IMR-90 (cell line): ENCODE measurements around the gene ARGLU1. TPM values are rescaled to one million over a fixed set of nuclear protein-coding genes. Genes with fewer than 3 reads are reported as not detected.

Source experiments
- ATAC-seq: fragments of 200-7000 bp; cut with Tn5 transposase; 2 replicates; pipeline ENCODE4 v1.9.1; 2020; ENCODE audit warnings: low read depth, mild to moderate bottlenecking, moderate library complexity
- Bru-seq: library from RNA; stranded (reverse); fragments of 400-500 nt; gene quantifications from one replicate; lab custom pipeline; 2021; lab: Mats Ljungman, UMichigan
- BruChase-seq, 2 experiments: library from RNA; stranded (reverse); fragments of 400-500 nt; gene quantifications; one replicate each; lab custom pipeline; 2021; lab: Mats Ljungman, UMichigan
- BruUV-seq: library from RNA; stranded (reverse); fragments of 400-500 nt; replicated peaks from 2 replicates; lab custom pipeline; 2021; lab: Mats Ljungman, UMichigan
- CTCF ChIA-PET: fragments of 300-600 bp; formaldehyde crosslinking; extraction: SDS; loops from one replicate; lab custom pipeline; 2021; ENCODE audit warnings: antibody characterized with exemption; lab: Yijun Ruan, JAX
- POLR2A ChIA-PET: fragments of 300-600 bp; sonication (Branson Sonifier 250); formaldehyde crosslinking; loops from one replicate; lab custom pipeline; 2022; ENCODE audit warnings: antibody characterized with exemption; ENCODE audit not compliant: unreplicated experiment; lab: Charles Lee
- DNase-seq: peaks from one replicate; pipeline ENCODE4 v3.0.0; 2013
- H2AFZ ChIP-seq: replicated peaks from 2 replicates; pipeline ENCODE3; 2013; ENCODE audit warnings: low read length, mild to moderate bottlenecking; ENCODE audit not compliant: poor library complexity
- H2AK5ac ChIP-seq: 2 replicates; pipeline ENCODE4 v1.6.1; 2013; ENCODE audit warnings: low read depth, low read length, inconsistent platforms
- H2AK9ac ChIP-seq: replicated peaks from 2 replicates; pipeline ENCODE3; 2013; ENCODE audit warnings: mild to moderate bottlenecking, low read depth, low read length, moderate library complexity; ENCODE audit not compliant: poor library complexity
- H2BK120ac ChIP-seq: 2 replicates; pipeline ENCODE4 v1.6.1; 2013; ENCODE audit warnings: low read depth, low read length, inconsistent platforms
- H2BK15ac ChIP-seq: 3 replicates; pipeline ENCODE4 v1.6.1; 2013; ENCODE audit warnings: low read depth, low read length, inconsistent platforms
- H2BK20ac ChIP-seq: 2 replicates; pipeline ENCODE4 v1.6.1; 2013; ENCODE audit warnings: low read depth, mild to moderate bottlenecking, inconsistent platforms, low read length, moderate library complexity
- H2BK5ac ChIP-seq: 2 replicates; pipeline ENCODE4 v1.6.1; 2013; ENCODE audit warnings: mild to moderate bottlenecking, low read depth, low read length, inconsistent platforms; ENCODE audit not compliant: poor library complexity, severe bottlenecking
- H3K14ac ChIP-seq: replicated peaks from 2 replicates; pipeline ENCODE4 v1.6.1; 2013; ENCODE audit warnings: low read depth, low read length, inconsistent platforms
- H3K18ac ChIP-seq: 2 replicates; pipeline ENCODE4 v1.6.1; 2013; ENCODE audit warnings: low read depth, low read length, control low read depth
- H3K23ac ChIP-seq: 2 replicates; pipeline ENCODE4 v1.6.1; 2013; ENCODE audit warnings: low read depth, low read length, inconsistent platforms
- H3K27ac ChIP-seq: 2 replicates; pipeline ENCODE4 v1.5.1; 2013; ENCODE audit warnings: mild to moderate bottlenecking, control low read depth, low read length; ENCODE audit not compliant: insufficient read depth
- H3K27me3 ChIP-seq: 2 replicates; pipeline ENCODE4 v1.6.1; 2013; ENCODE audit warnings: low read length; ENCODE audit not compliant: control insufficient read depth, insufficient read depth
- H3K36me3 ChIP-seq: 2 replicates; pipeline ENCODE4 v1.6.1; 2013; ENCODE audit warnings: low read length, mixed read lengths; ENCODE audit not compliant: control insufficient read depth, insufficient read depth
- H3K4ac ChIP-seq: 2 replicates; pipeline ENCODE4 v1.6.1; 2013; ENCODE audit warnings: low read depth, low read length, inconsistent platforms
- H3K4me1 ChIP-seq: 2 replicates; pipeline ENCODE4 v1.6.1; 2013; ENCODE audit warnings: low read length, mixed read lengths; ENCODE audit not compliant: control insufficient read depth, insufficient read depth
- H3K4me2 ChIP-seq: 2 replicates; pipeline ENCODE4 v1.6.1; 2013; ENCODE audit warnings: low read depth, mild to moderate bottlenecking, control low read depth, low read length, moderate library complexity
- H3K4me3 ChIP-seq: 2 replicates; pipeline ENCODE4 v1.5.1; 2013; ENCODE audit warnings: low read depth, mild to moderate bottlenecking, control low read depth, low read length, moderate library complexity; ENCODE audit not compliant: insufficient read depth
- H3K56ac ChIP-seq: 2 replicates; pipeline ENCODE4 v1.6.1; 2013; ENCODE audit warnings: low read length, inconsistent platforms; ENCODE audit not compliant: insufficient read depth; ENCODE audit errors: extremely low read depth
- H3K79me1 ChIP-seq, 2 experiments: 2 replicates each; pipeline ENCODE4 v1.6.1; 2013; ENCODE audit warnings: low read length in 2 of 2, inconsistent platforms in 1 of 2, low read depth in 1 of 2
- H3K9ac ChIP-seq: 2 replicates; pipeline ENCODE4 v1.6.1; 2013; ENCODE audit warnings: low read depth, low read length, control low read depth
- H3K9me1 ChIP-seq: 2 replicates; pipeline ENCODE4 v1.6.1; 2013; ENCODE audit warnings: low read length, inconsistent platforms; ENCODE audit not compliant: insufficient read depth
- H3K9me3 ChIP-seq: 2 replicates; pipeline ENCODE4 v1.6.1; 2013; ENCODE audit warnings: low read length; ENCODE audit not compliant: control insufficient read depth, insufficient read depth
- H4K20me1 ChIP-seq: 2 replicates; pipeline ENCODE4 v1.6.1; 2013; ENCODE audit warnings: low read length, inconsistent platforms; ENCODE audit not compliant: insufficient read depth
- H4K5ac ChIP-seq: 2 replicates; pipeline ENCODE4 v1.6.1; 2013; ENCODE audit warnings: mild to moderate bottlenecking, low read depth, low read length, control low read depth
- H4K8ac ChIP-seq, 2 experiments: 2 replicates each; pipeline ENCODE4 v1.6.1; 2013; ENCODE audit warnings: low read depth in 2 of 2, low read length in 2 of 2, control low read depth in 1 of 2, inconsistent platforms in 1 of 2
- H4K91ac ChIP-seq: 2 replicates; pipeline ENCODE4 v1.6.1; 2013; ENCODE audit warnings: low read depth, low read length, inconsistent platforms; ENCODE audit not compliant: insufficient read depth
- BHLHE40 ChIP-seq: fragments of 150-350 bp; IDR thresholded peaks from 2 replicates; pipeline ENCODE4 v1.6.1; 2016; ENCODE audit warnings: mild to moderate bottlenecking, low read depth, low read length
- CEBPB ChIP-seq: IDR thresholded peaks from 2 replicates; pipeline ENCODE4 v1.6.1; 2012; ENCODE audit warnings: low read depth, low read length, improper control_type of control experiment
- POLR2A ChIP-seq: IDR thresholded peaks from 2 replicates; pipeline ENCODE4 v1.6.1; 2012; ENCODE audit warnings: mild to moderate bottlenecking, low read depth, low read length
- RCOR1 ChIP-seq: IDR thresholded peaks from 2 replicates; pipeline ENCODE4 v1.6.1; 2012; ENCODE audit warnings: mild to moderate bottlenecking, low read length, improper control_type of control experiment; ENCODE audit not compliant: insufficient replicate concordance
- WGBS, 2 experiments: methylation state at CpG; one replicate each; pipeline versions ENCODE4 v1.1.5 to v1.1.7; 2013; ENCODE audit warnings: missing lambda C conversion rate in 2 of 2; ENCODE audit not compliant: insufficient read length in 1 of 2; ENCODE audit errors: extremely low coverage in 2 of 2; 5-methylcytosine and 5-hydroxymethylcytosine counted together
- dilution Hi-C: fragments of 300-500 bp; cut with HindIII; formaldehyde crosslinking; loops from one replicate; pipeline ENCODE4 v1.14.3; 2018; ENCODE audit warnings: low sequenced_read_pairs; ENCODE audit not compliant: unreplicated experiment
- in situ Hi-C: fragments of 300-500 bp; cut with MboI; formaldehyde crosslinking; loops from 3 replicates; pipeline ENCODE4 v1.14.3; 2019; ENCODE audit warnings: low sequenced_read_pairs, inconsistent platforms, mixed read lengths
- intact Hi-C: fragments of 100-400 bp; cut with micrococcal nuclease; formaldehyde crosslinking; loops from 2 replicates; pipeline ENCODE4 v1.10.0; 2022
- long read RNA-seq: library from polyadenylated mRNA; unstranded; transcript quantifications from one replicate; pipeline ENCODE4 v2.0.0, GENCODE V29; 2021; ENCODE audit not compliant: unreplicated experiment
- polyA plus RNA-seq, 3 experiments: library from polyadenylated mRNA; depleted of rRNA; stranded (reverse); fragments of >200 nt; gene quantifications; 2 replicates each; pipeline ENCODE4 v1.2.3, GENCODE V29; 2012; ENCODE audit warnings: low replicate concordance in 1 of 3
- total RNA-seq: library from RNA; depleted of rRNA; stranded (reverse); fragments of >200 nt; gene quantifications from 2 replicates; pipeline ENCODE4 v1.2.3, GENCODE V29; 2012; rRNA removed

ARGLU1 gene, protein sequence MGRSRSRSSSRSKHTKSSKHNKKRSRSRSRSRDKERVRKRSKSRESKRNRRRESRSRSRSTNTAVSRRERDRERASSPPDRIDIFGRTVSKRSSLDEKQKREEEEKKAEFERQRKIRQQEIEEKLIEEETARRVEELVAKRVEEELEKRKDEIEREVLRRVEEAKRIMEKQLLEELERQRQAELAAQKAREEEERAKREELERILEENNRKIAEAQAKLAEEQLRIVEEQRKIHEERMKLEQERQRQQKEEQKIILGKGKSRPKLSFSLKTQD
- total RNA-seq (11.1 and 28.1 TPM in 2 replicates), polyA plus RNA-seq (2012; rRNA removed) (50.0 and 51.4 TPM in 2 replicates), Bru-seq, nascent RNA (percentile 96 among the genes with signal in this experiment), BruChase-seq, experiment 1, labeled RNA remaining after a 6-hour chase (percentile 95 among the genes with signal in this experiment), BruChase-seq, experiment 2, labeled RNA remaining after a 2-hour chase (percentile 96 among the genes with signal in this experiment)
- polyA plus RNA-seq (2012; cell fraction: cytosol; rRNA removed) = 10.8 and 11.3 TPM in 2 replicates
- polyA plus RNA-seq (2012; cell fraction: nucleus; rRNA removed; ENCODE audit: low replicate concordance) = 142 and 399 TPM in 2 replicates
- long read RNA-seq, full-length matches to known transcripts = 110 of 138 reads
- long read RNA-seq, partial matches to known transcripts = 19 of 138 reads
- long read RNA-seq, other reads (novel, unspliced or antisense) = 9 of 138 reads

DNA sequence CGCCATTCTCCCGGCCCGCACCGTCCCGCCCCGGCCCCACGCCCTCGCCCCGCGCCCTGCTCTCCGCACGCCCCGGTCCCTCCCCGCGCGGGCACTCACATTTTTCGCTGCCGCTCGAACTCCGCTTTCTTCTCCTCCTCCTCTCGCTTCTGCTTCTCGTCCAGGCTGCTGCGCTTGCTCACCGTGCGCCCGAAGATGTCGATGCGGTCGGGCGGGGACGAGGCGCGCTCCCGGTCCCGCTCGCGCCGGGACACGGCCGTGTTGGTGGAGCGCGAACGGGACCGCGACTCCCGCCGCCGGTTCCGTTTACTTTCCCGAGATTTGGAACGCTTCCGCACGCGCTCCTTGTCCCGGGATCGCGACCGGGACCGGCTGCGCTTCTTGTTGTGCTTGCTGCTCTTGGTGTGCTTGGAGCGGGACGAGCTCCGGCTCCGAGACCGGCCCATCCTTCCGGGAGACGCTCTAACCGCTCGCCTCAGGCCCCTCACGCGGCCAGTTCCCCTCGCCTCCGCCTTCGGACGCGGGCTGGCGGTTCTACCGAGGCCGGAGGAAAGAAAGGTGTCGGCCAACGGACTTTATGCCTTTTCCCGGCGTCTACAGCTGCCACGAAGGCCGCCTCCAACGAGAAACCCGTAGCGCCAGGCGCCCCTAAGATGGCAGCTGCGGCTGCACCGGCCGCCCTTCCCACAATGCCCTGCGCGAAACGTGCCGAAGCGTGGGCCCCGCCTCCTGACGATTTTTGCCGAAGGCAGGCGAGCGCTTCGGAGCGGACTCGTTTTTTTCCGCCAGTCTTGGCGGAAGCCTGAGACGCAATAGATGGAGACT is at the start of gene ARGLU1:
ARGLU1 (minus strand) TSS at position 664 of the 825 bp plus-strand sequence; CDS start at position 446, 218 bp downstream.
- ATAC-seq = peak; percentile 86
- H2AK9ac ChIP-seq = peak within 1 kb of the TSS; percentile 85
- H3K4ac ChIP-seq = peak within 1 kb of the TSS; percentile 85
- H3K36me3 ChIP-seq = no peaks in the 10 kb centered on the region
- H2BK5ac ChIP-seq = peak within 1 kb of the TSS; percentile 79
- TSS peak; percentile 94 for BruUV-seq
- peak within 1 kb of the TSS; percentile 72; the same call in 1 of the 2 replicates for H3K18ac ChIP-seq
- H2AK5ac ChIP-seq = peak within 1 kb of the TSS; percentile 65
- peak within 1 kb of the TSS; percentile 83 for H4K91ac ChIP-seq
- peak within 1 kb of the TSS; percentile 49 for H2BK120ac ChIP-seq
- H3K27me3 ChIP-seq = no peaks in the 10 kb centered on the region
- no peak within 1 kb of the TSS for H2BK15ac ChIP-seq
- in situ Hi-C loops (no loop called here), dilution Hi-C loops (no loop called here), intact Hi-C loops (loop anchor here (5.0 kb wide), 2 partner anchors 350 to 555 kb away; no protein-coding TSS in a partner anchor)
- peak within 1 kb of the TSS; percentile 91 for H3K23ac ChIP-seq
- peak within 1 kb of the TSS; percentile 24; the same call in 1 of the 2 replicates for H2BK20ac ChIP-seq
- ChIA-PET CTCF (no interaction called here), POLR2A (interaction anchor here (0.6 kb wide), 1 partner anchor 585 kb away, joined by 4 read pairs; no protein-coding TSS in a partner anchor)
- peak within 1 kb of the TSS; percentile 85 for H3K4me3 ChIP-seq
- peak within 1 kb of the TSS; percentile 99 for H3K27ac ChIP-seq
- DNase-seq = peak; percentile 90
- peak within 1 kb of the TSS; percentile 94 for H3K14ac ChIP-seq
- H3K79me1 ChIP-seq = peaks cover 5 to 21% of the 10 kb centered on the region in 2 experiments; a peak in 3 of 4 replicates
- H3K9me3 ChIP-seq = no peaks in the 10 kb centered on the region
- WGBS, 2 experiments = 0% methylated on average over 76 of the region's 108 CpGs; no CpG with 5 or more reads in 1 of the 2 experiments
- peaks cover 11% of the 10 kb centered on the region for H3K9me1 ChIP-seq
- H3K4me2 ChIP-seq = peak within 1 kb of the TSS; percentile 95
- H3K9ac ChIP-seq = peak within 1 kb of the TSS; percentile 97
- H3K56ac ChIP-seq = peak within 1 kb of the TSS; percentile 87
- H3K4me1 ChIP-seq = peaks cover 14% of the 10 kb centered on the region
- H2AFZ ChIP-seq = peak within 1 kb of the TSS; percentile 94
- peaks cover 52% of the 10 kb centered on the region for H4K20me1 ChIP-seq
- TF ChIP-seq POLR2A (peak; percentile 93), CEBPB (peak; percentile 22; the same call in 1 of the 2 replicates), BHLHE40 (peak; percentile 99), RCOR1 (no peak)
- peak within 1 kb of the TSS; percentile 71 to 92 for H4K8ac ChIP-seq
- H4K5ac ChIP-seq = peak within 1 kb of the TSS; percentile 89
